ENCODE data around the gene XPO6.

The XPO6 gene

GRCh38 chr16:28207399-28207798, 4.4 kb downstream of the XPO6 start:
- DNase-seq: no peak

- DNase-seq: no peak
Measured at GRCh38 chr16:28205974-28206373, 5.8 kb downstream of the XPO6 start.

- DNase-seq: no peak
Measured at GRCh38 chr16:28205117-28205899, 6.5 kb downstream of the XPO6 start.

- no peak for DNase-seq
Measured at GRCh38 chr16:28204622-28205021, 7.1 kb downstream of the XPO6 start.

GRCh38 chr16:28204204-28204603, 7.6 kb downstream of the XPO6 start:
- no peak for DNase-seq

GRCh38 chr16:28202147-28202746, 9.5 kb downstream of the XPO6 start:
- DNase-seq: no peak

- DNase-seq: no peak
Measured at GRCh38 chr16:28200661-28201060, 11.1 kb downstream of the XPO6 start.

- peak; percentile 41 for DNase-seq
Measured at GRCh38 chr16:28196387-28196987, 15.3 kb downstream of the XPO6 start.

- DNase-seq: no peak
Measured at GRCh38 chr16:28195859-28196258, 15.9 kb downstream of the XPO6 start.

GRCh38 chr16:28193530-28194423, 18.0 kb downstream of the XPO6 start:
- DNase-seq: peak; percentile 97

- no peak for DNase-seq
Measured at GRCh38 chr16:28192806-28193529, 18.8 kb downstream of the XPO6 start.

- DNase-seq: no peak
Measured at GRCh38 chr16:28191364-28191960, 20.3 kb downstream of the XPO6 start.

- peak; percentile 42 for DNase-seq
Measured at GRCh38 chr16:28189245-28189644, 22.5 kb downstream of the XPO6 start.

GRCh38 chr16:28188085-28188916, 23.5 kb downstream of the XPO6 start:
- no peak for DNase-seq

GRCh38 chr16:28187595-28188004, 24.2 kb downstream of the XPO6 start:
- no peak for DNase-seq

- DNase-seq: no peak
Measured at GRCh38 chr16:28186752-28187151, 25.0 kb downstream of the XPO6 start.

GRCh38 chr16:28185696-28186095, 26.1 kb downstream of the XPO6 start:
- no peak for DNase-seq

- no peak for DNase-seq
Measured at GRCh38 chr16:28184625-28185024, 27.1 kb downstream of the XPO6 start.

- no peak for DNase-seq
Measured at GRCh38 chr16:28183930-28184329, 27.8 kb downstream of the XPO6 start.

- DNase-seq: peak; percentile 39
Measured at GRCh38 chr16:28183484-28183883, 28.3 kb downstream of the XPO6 start.

- no peak for DNase-seq
Measured at GRCh38 chr16:28182801-28183200, 29.0 kb downstream of the XPO6 start.

Data from NCI-H226 (cell line).